IMR-90 (cell line): ENCODE results near the gene INPP5J. TPM values are rescaled to one million over a fixed set of nuclear protein-coding genes. Genes with fewer than 3 reads are reported as not detected.

Experiments used
- ATAC-seq: fragments of 200-7000 bp; cut with Tn5 transposase; 2 replicates; pipeline ENCODE4 v1.9.1; 2020; ENCODE audit warnings: low read depth, mild to moderate bottlenecking, moderate library complexity
- BruUV-seq: library from RNA; stranded (reverse); fragments of 400-500 nt; replicated peaks from 2 replicates; lab custom pipeline; 2021; lab: Mats Ljungman, UMichigan
- CTCF ChIA-PET: fragments of 300-600 bp; formaldehyde crosslinking; extraction: SDS; loops from one replicate; lab custom pipeline; 2021; ENCODE audit warnings: antibody characterized with exemption; lab: Yijun Ruan, JAX
- POLR2A ChIA-PET: fragments of 300-600 bp; sonication (Branson Sonifier 250); formaldehyde crosslinking; loops from one replicate; lab custom pipeline; 2022; ENCODE audit warnings: antibody characterized with exemption; ENCODE audit not compliant: unreplicated experiment; lab: Charles Lee
- DNase-seq: peaks from one replicate; pipeline ENCODE4 v3.0.0; 2013
- H2AFZ ChIP-seq: replicated peaks from 2 replicates; pipeline ENCODE3; 2013; ENCODE audit warnings: low read length, mild to moderate bottlenecking; ENCODE audit not compliant: poor library complexity
- H2AK5ac ChIP-seq: 2 replicates; pipeline ENCODE4 v1.6.1; 2013; ENCODE audit warnings: low read depth, low read length, inconsistent platforms
- H2AK9ac ChIP-seq: replicated peaks from 2 replicates; pipeline ENCODE3; 2013; ENCODE audit warnings: mild to moderate bottlenecking, low read depth, low read length, moderate library complexity; ENCODE audit not compliant: poor library complexity
- H2BK120ac ChIP-seq: 2 replicates; pipeline ENCODE4 v1.6.1; 2013; ENCODE audit warnings: low read depth, low read length, inconsistent platforms
- H2BK15ac ChIP-seq: 3 replicates; pipeline ENCODE4 v1.6.1; 2013; ENCODE audit warnings: low read depth, low read length, inconsistent platforms
- H2BK20ac ChIP-seq: 2 replicates; pipeline ENCODE4 v1.6.1; 2013; ENCODE audit warnings: low read depth, mild to moderate bottlenecking, inconsistent platforms, low read length, moderate library complexity
- H2BK5ac ChIP-seq: 2 replicates; pipeline ENCODE4 v1.6.1; 2013; ENCODE audit warnings: mild to moderate bottlenecking, low read depth, low read length, inconsistent platforms; ENCODE audit not compliant: poor library complexity, severe bottlenecking
- H3K14ac ChIP-seq: replicated peaks from 2 replicates; pipeline ENCODE4 v1.6.1; 2013; ENCODE audit warnings: low read depth, low read length, inconsistent platforms
- H3K18ac ChIP-seq: 2 replicates; pipeline ENCODE4 v1.6.1; 2013; ENCODE audit warnings: low read depth, low read length, control low read depth
- H3K23ac ChIP-seq: 2 replicates; pipeline ENCODE4 v1.6.1; 2013; ENCODE audit warnings: low read depth, low read length, inconsistent platforms
- H3K27ac ChIP-seq: 2 replicates; pipeline ENCODE4 v1.5.1; 2013; ENCODE audit warnings: mild to moderate bottlenecking, control low read depth, low read length; ENCODE audit not compliant: insufficient read depth
- H3K27me3 ChIP-seq: 2 replicates; pipeline ENCODE4 v1.6.1; 2013; ENCODE audit warnings: low read length; ENCODE audit not compliant: control insufficient read depth, insufficient read depth
- H3K36me3 ChIP-seq: 2 replicates; pipeline ENCODE4 v1.6.1; 2013; ENCODE audit warnings: low read length, mixed read lengths; ENCODE audit not compliant: control insufficient read depth, insufficient read depth
- H3K4ac ChIP-seq: 2 replicates; pipeline ENCODE4 v1.6.1; 2013; ENCODE audit warnings: low read depth, low read length, inconsistent platforms
- H3K4me1 ChIP-seq: 2 replicates; pipeline ENCODE4 v1.6.1; 2013; ENCODE audit warnings: low read length, mixed read lengths; ENCODE audit not compliant: control insufficient read depth, insufficient read depth
- H3K4me2 ChIP-seq: 2 replicates; pipeline ENCODE4 v1.6.1; 2013; ENCODE audit warnings: low read depth, mild to moderate bottlenecking, control low read depth, low read length, moderate library complexity
- H3K4me3 ChIP-seq: 2 replicates; pipeline ENCODE4 v1.5.1; 2013; ENCODE audit warnings: low read depth, mild to moderate bottlenecking, control low read depth, low read length, moderate library complexity; ENCODE audit not compliant: insufficient read depth
- H3K56ac ChIP-seq: 2 replicates; pipeline ENCODE4 v1.6.1; 2013; ENCODE audit warnings: low read length, inconsistent platforms; ENCODE audit not compliant: insufficient read depth; ENCODE audit errors: extremely low read depth
- H3K79me1 ChIP-seq, 2 experiments: 2 replicates each; pipeline ENCODE4 v1.6.1; 2013; ENCODE audit warnings: low read length in 2 of 2, inconsistent platforms in 1 of 2, low read depth in 1 of 2
- H3K9ac ChIP-seq: 2 replicates; pipeline ENCODE4 v1.6.1; 2013; ENCODE audit warnings: low read depth, low read length, control low read depth
- H3K9me1 ChIP-seq: 2 replicates; pipeline ENCODE4 v1.6.1; 2013; ENCODE audit warnings: low read length, inconsistent platforms; ENCODE audit not compliant: insufficient read depth
- H3K9me3 ChIP-seq: 2 replicates; pipeline ENCODE4 v1.6.1; 2013; ENCODE audit warnings: low read length; ENCODE audit not compliant: control insufficient read depth, insufficient read depth
- H4K20me1 ChIP-seq: 2 replicates; pipeline ENCODE4 v1.6.1; 2013; ENCODE audit warnings: low read length, inconsistent platforms; ENCODE audit not compliant: insufficient read depth
- H4K5ac ChIP-seq: 2 replicates; pipeline ENCODE4 v1.6.1; 2013; ENCODE audit warnings: mild to moderate bottlenecking, low read depth, low read length, control low read depth
- H4K8ac ChIP-seq, 2 experiments: 2 replicates each; pipeline ENCODE4 v1.6.1; 2013; ENCODE audit warnings: low read depth in 2 of 2, low read length in 2 of 2, control low read depth in 1 of 2, inconsistent platforms in 1 of 2
- H4K91ac ChIP-seq: 2 replicates; pipeline ENCODE4 v1.6.1; 2013; ENCODE audit warnings: low read depth, low read length, inconsistent platforms; ENCODE audit not compliant: insufficient read depth
- BHLHE40 ChIP-seq: fragments of 150-350 bp; IDR thresholded peaks from 2 replicates; pipeline ENCODE4 v1.6.1; 2016; ENCODE audit warnings: mild to moderate bottlenecking, low read depth, low read length
- CEBPB ChIP-seq: IDR thresholded peaks from 2 replicates; pipeline ENCODE4 v1.6.1; 2012; ENCODE audit warnings: low read depth, low read length, improper control_type of control experiment
- CHD1 ChIP-seq: IDR thresholded peaks from 2 replicates; pipeline ENCODE4 v1.6.1; 2012; ENCODE audit warnings: low read depth, low read length, improper control_type of control experiment
- CTCF ChIP-seq: conservative IDR thresholded peaks from 2 replicates; pipeline ENCODE4 v1.5.1; 2012; ENCODE audit warnings: mild to moderate bottlenecking, low read depth, low read length, improper control_type of control experiment
- ELK1 ChIP-seq: fragments of 150-350 bp; IDR thresholded peaks from 2 replicates; pipeline ENCODE4 v1.6.1; 2016; ENCODE audit warnings: low read depth, mild to moderate bottlenecking, low read length, moderate library complexity, borderline replicate concordance
- FOS ChIP-seq: fragments of 150-350 bp; IDR thresholded peaks from 2 replicates; pipeline ENCODE4 v1.6.1; 2016; ENCODE audit warnings: low read depth, low read length
- MAFK ChIP-seq: IDR thresholded peaks from 2 replicates; pipeline ENCODE4 v1.6.1; 2012; ENCODE audit warnings: low read depth, low read length, improper control_type of control experiment
- MAZ ChIP-seq: IDR thresholded peaks from 2 replicates; pipeline ENCODE4 v1.6.1; 2012; ENCODE audit warnings: low read depth, mild to moderate bottlenecking, low read length, improper control_type of control experiment, moderate library complexity, borderline replicate concordance
- MXI1 ChIP-seq: IDR thresholded peaks from 2 replicates; pipeline ENCODE4 v1.6.1; 2012; ENCODE audit warnings: low read depth, mild to moderate bottlenecking, low read length, moderate library complexity, borderline replicate concordance
- NFE2L2 ChIP-seq: fragments of 150-350 bp; IDR thresholded peaks from 2 replicates; pipeline ENCODE4 v1.6.1; 2016; ENCODE audit warnings: low read depth, mild to moderate bottlenecking, low read length
- POLR2A ChIP-seq: IDR thresholded peaks from 2 replicates; pipeline ENCODE4 v1.6.1; 2012; ENCODE audit warnings: mild to moderate bottlenecking, low read depth, low read length
- RAD21 ChIP-seq: IDR thresholded peaks from 2 replicates; pipeline ENCODE4 v1.6.1; 2012; ENCODE audit warnings: low read length, improper control_type of control experiment
- RCOR1 ChIP-seq: IDR thresholded peaks from 2 replicates; pipeline ENCODE4 v1.6.1; 2012; ENCODE audit warnings: mild to moderate bottlenecking, low read length, improper control_type of control experiment; ENCODE audit not compliant: insufficient replicate concordance
- SMC3 ChIP-seq: fragments of 150-350 bp; IDR thresholded peaks from 2 replicates; pipeline ENCODE4 v1.6.1; 2016; ENCODE audit warnings: low read depth, mild to moderate bottlenecking, antibody characterized with exemption, low read length, moderate library complexity
- USF2 ChIP-seq: fragments of 150-350 bp; IDR thresholded peaks from 2 replicates; pipeline ENCODE4 v1.6.1; 2017; ENCODE audit warnings: mild to moderate bottlenecking, antibody characterized with exemption, low read length, low read depth
- WGBS, 2 experiments: methylation state at CpG; one replicate each; pipeline versions ENCODE4 v1.1.5 to v1.1.7; 2013; ENCODE audit warnings: missing lambda C conversion rate in 2 of 2; ENCODE audit not compliant: insufficient read length in 1 of 2; ENCODE audit errors: extremely low coverage in 2 of 2; 5-methylcytosine and 5-hydroxymethylcytosine counted together
- dilution Hi-C: fragments of 300-500 bp; cut with HindIII; formaldehyde crosslinking; loops from one replicate; pipeline ENCODE4 v1.14.3; 2018; ENCODE audit warnings: low sequenced_read_pairs; ENCODE audit not compliant: unreplicated experiment
- in situ Hi-C: fragments of 300-500 bp; cut with MboI; formaldehyde crosslinking; loops from 3 replicates; pipeline ENCODE4 v1.14.3; 2019; ENCODE audit warnings: low sequenced_read_pairs, inconsistent platforms, mixed read lengths
- intact Hi-C: fragments of 100-400 bp; cut with micrococcal nuclease; formaldehyde crosslinking; loops from 2 replicates; pipeline ENCODE4 v1.10.0; 2022
- polyA plus RNA-seq, 3 experiments: library from polyadenylated mRNA; depleted of rRNA; stranded (reverse); fragments of >200 nt; gene quantifications; 2 replicates each; pipeline ENCODE4 v1.2.3, GENCODE V29; 2012; ENCODE audit warnings: low replicate concordance in 1 of 3
- total RNA-seq: library from RNA; depleted of rRNA; stranded (reverse); fragments of >200 nt; gene quantifications from 2 replicates; pipeline ENCODE4 v1.2.3, GENCODE V29; 2012

Gene INPP5J
- total and polyA plus RNA-seq, 2 of the 4 experiments (the other 2 are of a cell fraction) = 0.36 to 2.2 TPM

- Histone ChIP-seq H3K27me3 (no peaks in the 10 kb centered on the region), H3K4me2 (peak overlapping the region; percentile 96), H2AFZ (no peak overlapping the region), H3K18ac (no peak overlapping the region), H3K9me1 (peaks cover 19% of the 10 kb centered on the region), H4K8ac (no peak overlapping the region; a peak in 1 of 4 replicates), H3K27ac (peak overlapping the region; percentile 50), H3K14ac (no peak overlapping the region; the same call in 1 of the 2 replicates), H2AK5ac (peak overlapping the region; percentile 85; the same call in 1 of the 2 replicates), H2BK120ac (no peak overlapping the region), H3K4me1 (peaks cover 44% of the 10 kb centered on the region), H3K9ac (peak overlapping the region; percentile 91), H2BK20ac (no peak overlapping the region), H3K36me3 (peaks cover 37% of the 10 kb centered on the region), H4K5ac (no peak overlapping the region), H3K4me3 (no peak overlapping the region; the same call in 1 of the 2 replicates), H4K20me1 (peaks cover 25% of the 10 kb centered on the region), H4K91ac (no peak overlapping the region; the same call in 1 of the 2 replicates), H3K9me3 (no peaks in the 10 kb centered on the region), H3K23ac (peak overlapping the region; percentile 94; the same call in 1 of the 2 replicates), H2BK15ac (no peak overlapping the region), H3K79me1 (peaks cover 15 to 56% of the 10 kb centered on the region in 2 experiments; a peak in 3 of 4 replicates), H2BK5ac (no peak overlapping the region), H3K56ac (no peak overlapping the region), H3K4ac (peak overlapping the region; percentile 92; the same call in 1 of the 2 replicates), H2AK9ac (peak overlapping the region; percentile 74)
- ATAC-seq = no peak
- BruUV-seq = no TSS peak
- POLR2A ChIA-PET = no interaction called here
- TF ChIP-seq CHD1 (no peak), FOS (no peak), RAD21 (no peak), ELK1 (no peak), SMC3 (no peak), NFE2L2 (no peak), POLR2A (no peak), CTCF (no peak), MAFK (no peak), CEBPB (no peak), BHLHE40 (no peak), MXI1 (no peak), USF2 (no peak), RCOR1 (no peak), MAZ (no peak)
- intact Hi-C loops (loop anchor here (5.0 kb wide), 1 partner anchor 107 kb away; the partner anchor contains the start of gene LIMK2), in situ Hi-C loops (no loop called here), dilution Hi-C loops (no loop called here)
- CTCF ChIA-PET = no interaction called here
- no peak for DNase-seq
- 100% methylated on average over 1 of the region's 11 CpGs; no CpG with 5 or more reads in 1 of the 2 experiments for WGBS, 2 experiments
Measured at GRCh38 chr22:31105282-31105929, 17.4 kb upstream of the INPP5J start.
